ENCODE results near the gene C11orf68.
A peak's percentile ranks its signal among the peaks of the same experiment; 100 is the strongest.

C11orf68 gene

DNA sequence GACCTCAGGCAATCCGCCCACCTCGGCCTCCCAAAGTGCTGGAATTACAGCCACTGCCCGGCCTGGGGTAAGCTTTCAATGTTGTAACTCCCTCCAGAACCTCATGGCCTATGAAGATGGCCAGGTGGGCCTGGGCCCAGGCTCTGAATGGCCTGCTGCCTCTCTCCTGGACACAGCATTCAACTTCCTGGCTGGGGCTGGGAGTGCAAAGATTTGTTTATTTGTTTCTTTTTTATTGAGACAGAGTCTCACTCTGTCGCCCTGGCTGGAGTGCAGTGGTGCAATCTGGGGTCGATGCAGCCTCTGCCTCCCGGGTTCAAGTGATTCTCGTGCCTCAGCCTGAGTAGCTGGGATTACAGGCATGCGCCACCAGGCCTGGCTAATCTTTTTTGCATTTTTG is 25.9 kb upstream of the C11orf68 start:
- no peak for DNase-seq (ENCODE audit: low read depth in 2 of 2)

DNA sequence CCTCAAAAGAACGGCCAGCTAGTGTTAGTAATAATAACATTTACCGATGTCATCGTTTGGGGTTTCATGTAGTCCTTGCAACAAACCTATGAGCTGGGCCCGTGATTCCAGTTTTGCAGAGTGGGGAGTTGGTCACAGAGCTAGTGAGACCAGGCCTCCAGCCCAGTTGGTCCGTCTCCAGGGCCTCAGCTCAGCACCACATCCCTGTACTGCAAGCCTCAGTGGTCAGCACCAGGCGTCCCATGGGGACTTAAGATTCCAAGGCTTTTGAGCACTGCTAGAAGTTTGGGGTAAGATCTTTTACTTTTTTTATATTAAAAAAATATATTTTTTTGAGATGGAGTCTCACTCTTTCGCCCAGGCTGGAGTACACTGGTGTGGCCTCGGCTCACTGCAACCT is 25.3 kb upstream of the C11orf68 start:
- DNase-seq (ENCODE audit: low read depth in 2 of 2): no peak

DNA sequence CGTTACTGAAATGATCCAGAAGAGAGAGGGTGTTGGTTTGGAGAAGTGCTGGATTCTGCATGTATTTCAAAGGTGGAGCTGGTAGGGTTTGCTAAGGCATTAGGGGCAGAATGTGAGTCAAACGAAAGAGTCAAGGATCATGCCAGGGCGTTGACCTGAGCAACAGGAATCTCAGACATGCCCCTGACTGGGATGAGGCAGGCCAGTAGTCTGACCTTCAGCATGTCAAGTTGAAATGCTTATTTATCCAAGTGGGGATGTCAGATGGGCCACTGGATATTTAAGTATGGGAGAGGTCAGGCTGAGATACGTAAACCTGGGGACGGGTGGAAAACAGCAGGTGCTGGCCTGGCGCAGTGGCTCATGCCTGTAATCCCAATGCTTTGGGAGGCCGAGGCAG is 23.7 kb upstream of the C11orf68 start:
- DNase-seq (ENCODE audit: low read depth in 2 of 2): no peak

DNA sequence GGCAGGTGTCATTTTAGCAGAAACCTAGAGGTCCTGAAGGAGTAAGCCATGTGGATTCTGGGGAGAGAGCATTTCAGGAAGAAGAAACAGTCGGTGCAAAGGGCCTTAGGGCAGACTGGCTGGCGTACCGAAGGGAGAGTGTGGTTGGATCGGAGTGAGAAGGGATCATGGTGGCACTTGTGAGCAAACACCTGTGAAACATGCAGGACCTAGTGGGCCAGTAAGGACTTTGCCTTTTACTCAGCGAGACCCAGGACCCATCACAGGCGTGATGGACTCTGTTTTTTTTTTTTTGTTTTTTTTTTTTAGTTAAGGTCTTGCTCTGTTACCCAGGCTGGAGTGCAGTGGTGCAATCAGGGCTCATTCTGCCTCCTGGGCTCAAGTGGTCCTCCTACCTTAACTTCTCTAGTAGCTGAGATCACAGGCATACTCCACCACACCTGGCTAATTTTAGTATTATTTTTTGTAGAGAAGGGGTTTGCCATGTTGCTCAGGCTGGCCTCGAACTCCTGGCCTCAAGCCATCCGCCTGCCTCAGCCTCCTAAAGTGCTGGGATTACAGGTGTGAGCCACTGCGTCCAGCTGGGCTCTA is 23.0 kb upstream of the C11orf68 start:
- DNase-seq (ENCODE audit: low read depth in 2 of 2): no peak

DNA sequence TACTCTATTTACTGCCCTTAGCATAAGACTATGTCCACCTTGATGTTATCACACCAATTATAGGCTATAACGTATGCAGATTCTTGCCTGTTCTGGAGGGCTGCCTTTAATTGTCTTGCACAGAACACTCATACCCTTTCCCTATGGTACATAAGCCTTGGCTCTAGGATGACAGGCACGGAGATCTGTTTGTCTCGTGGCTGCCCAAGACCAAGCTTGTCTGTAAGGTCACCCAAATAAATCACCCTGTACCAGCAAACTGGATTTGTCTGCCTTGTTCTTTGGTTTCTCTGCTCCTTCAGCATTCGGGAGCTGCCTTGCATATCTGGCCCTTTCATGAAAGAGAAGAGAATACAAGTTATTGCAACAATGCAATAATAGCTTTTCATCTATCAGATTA is 18.9 kb upstream of the C11orf68 start:
- DNase-seq (ENCODE audit: low read depth in 2 of 2): no peak

DNA sequence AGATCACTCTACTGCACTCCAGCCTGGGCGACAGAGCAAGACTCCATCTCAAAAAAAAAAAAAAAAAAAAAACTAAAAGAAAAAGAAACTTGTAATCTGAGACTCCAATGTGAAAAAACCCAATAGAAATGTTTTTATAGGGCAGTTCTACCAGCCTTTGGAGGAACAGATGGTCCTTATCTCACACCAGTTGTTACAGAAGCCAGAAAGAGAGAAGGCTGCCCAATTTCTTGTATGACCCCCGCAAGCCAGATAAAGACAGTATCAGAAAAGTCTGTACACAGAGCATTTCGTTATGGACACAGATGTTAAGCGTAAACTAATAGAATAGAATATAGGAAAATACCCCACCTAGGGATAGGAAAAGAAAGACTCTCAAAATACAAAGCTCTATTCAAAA is 15.2 kb upstream of the C11orf68 start:
- no peak for DNase-seq (ENCODE audit: low read depth in 2 of 2)

DNA sequence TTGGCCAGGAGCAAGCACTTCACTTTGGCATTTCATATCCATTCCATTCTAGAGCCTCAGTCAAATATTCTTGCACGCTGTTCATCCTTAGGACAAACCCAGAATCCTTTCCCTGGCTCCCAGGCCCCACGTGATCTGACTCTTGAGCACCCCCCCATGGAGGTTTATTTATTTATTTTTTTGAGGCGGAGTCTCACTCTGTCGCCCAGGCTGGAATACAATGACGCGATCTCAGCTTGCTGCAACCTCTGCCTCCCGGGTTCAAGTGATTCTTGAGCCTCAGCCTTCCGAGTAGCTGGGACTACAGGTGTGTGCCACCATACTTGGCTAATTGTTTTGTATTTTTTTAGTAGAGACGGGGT is 13.7 kb upstream of the C11orf68 start:
- no peak for DNase-seq (ENCODE audit: low read depth in 2 of 2)

DNA sequence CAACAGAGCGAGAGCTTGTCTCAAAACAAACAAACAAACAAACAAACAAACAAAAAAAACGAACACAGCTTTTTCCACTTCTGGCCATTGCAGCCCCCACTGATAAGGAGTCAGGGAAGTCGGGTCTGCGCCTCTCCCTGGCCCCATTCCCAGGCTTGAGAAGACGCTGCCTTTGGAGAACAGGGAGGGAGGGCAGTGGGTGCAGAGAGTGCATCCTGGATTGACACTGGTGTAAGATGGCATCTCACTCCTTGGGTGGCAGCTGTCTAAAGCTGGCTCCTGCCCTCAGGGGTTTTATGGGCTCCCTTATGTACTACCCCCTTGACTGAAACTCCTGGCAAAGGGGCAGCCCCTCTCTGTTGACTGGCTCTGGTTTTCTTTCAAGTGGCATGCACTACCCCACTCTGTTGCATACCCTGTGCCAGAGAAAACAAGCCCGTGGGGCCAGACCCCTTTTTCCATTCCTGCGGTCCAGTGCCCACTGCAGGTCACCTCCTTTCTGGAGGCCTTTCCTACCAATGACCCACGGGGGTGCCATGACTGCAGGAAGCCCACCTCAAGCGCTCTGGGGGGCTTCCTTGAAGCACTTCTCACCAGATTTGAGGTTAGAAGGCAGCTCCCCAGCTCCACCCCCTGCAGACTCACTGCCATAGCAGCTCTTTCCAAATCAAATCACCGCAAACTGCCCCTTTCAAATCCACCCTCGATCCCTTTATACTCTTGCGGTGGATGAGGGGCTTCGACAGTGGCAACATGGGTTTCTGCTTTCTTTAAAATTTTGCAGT is 13.1 kb upstream of the C11orf68 start:
- no peak for DNase-seq (ENCODE audit: low read depth in 2 of 2)

DNA sequence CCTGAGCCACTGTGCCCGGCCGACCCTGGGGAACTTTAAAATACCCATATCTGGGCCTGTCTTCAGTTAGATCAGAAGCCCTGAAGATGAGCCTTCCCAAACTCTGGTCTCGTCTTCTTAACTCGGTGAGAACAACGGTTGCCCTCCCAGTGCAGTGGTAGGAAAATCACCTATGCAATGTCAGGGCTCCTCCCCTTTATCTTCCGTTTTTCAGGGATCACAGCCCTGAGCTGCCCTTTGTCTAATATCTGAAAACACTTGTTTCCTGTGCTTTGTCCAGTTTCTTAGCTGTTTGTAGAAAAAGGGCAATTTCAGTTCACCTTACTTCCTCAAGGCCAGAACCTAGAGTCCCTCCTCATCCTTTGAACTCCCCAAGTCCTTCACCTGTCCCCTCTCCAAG is 9.8 kb upstream of the C11orf68 start:
- no peak for DNase-seq (ENCODE audit: low read depth in 2 of 2)

DNA sequence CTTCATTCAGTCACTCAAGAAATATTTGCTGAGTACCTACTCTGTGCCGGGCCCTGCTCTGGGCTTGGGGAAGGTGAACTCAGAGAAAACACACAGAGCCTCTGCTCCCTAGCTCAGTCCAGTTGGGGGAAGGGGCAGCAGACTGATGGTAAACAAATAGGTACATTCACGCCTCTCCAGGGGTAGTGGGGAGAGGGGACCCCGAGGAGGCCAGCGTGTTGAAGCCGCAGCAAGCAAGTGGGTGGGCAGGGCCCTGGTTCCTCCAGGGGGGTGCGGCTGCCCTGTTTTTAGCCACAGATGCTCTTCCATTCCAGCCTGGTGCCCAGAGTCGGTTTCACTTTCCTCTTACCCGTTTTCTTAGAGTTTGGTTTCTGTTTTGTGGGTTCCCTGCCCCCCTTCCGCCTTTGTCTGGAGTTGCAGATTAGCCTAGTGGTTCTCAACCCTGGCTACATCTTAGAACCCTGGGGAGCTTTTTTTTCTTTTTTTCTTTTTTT is 9.1 kb upstream of the C11orf68 start:
- peak; percentile 48 to 63 for DNase-seq (ENCODE audit: low read depth in 2 of 2)

DNA sequence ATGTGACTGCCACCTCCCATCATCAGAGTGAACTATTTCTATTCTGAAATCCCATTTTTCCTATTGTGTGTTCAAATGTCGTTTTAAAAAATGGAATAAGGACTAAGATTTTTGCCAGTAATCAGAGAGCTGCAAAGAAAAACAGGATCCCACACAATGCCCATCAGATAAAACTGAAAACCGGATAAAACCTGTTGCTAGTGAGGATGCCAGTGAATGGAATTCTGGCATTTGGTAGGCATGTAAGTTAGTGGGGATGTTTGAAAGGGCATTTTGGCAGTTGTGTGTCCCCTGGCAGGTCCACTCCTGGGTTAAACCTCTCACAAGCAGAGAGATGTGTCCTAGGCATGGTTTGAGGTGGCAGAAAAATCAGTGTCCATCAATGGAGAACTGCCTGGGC is 6.5 kb upstream of the C11orf68 start:
- no peak for DNase-seq (ENCODE audit: low read depth in 2 of 2)

DNA sequence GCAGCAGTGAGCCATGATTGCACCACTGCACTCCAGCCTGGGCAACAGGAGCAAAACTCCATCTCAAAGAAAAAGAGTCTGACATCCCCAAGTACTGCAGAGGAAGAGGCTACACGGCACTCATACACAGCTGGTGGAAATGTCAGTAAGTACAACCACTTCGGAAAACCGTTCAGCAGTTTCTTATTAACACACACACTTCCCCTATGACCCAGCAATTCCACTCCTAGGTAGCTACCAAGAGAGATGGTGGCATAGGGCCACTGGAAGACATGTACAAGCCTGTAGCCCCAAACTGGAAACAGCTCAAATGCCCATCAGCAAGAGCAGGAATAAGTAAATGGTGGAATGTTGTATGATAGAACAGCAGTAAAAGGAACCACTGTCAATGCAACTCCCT is 3.7 kb upstream of the C11orf68 start:
- DNase-seq (ENCODE audit: low read depth in 2 of 2): no peak

DNA sequence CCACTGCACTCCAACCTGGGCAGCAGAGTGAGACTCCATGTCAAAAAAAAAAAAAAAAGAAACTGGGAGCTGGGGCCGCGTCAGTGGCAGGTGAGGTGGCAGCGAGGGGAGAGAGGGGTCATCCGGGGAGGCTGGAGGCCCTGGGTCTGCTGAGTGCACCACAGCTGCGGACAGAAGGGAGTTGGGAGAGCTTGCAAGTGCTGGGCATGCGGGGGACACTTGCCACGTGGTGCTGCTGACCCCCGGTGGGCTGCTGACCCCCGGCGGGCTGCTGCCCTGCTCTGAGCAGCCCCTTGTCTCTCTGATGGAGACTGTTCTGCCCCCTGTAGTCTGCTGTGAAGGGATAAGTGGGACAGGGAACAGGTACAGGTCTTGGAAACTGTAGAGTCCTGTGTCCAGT is 3.0 kb upstream of the C11orf68 start:
- DNase-seq (ENCODE audit: low read depth in 2 of 2): no peak

DNA sequence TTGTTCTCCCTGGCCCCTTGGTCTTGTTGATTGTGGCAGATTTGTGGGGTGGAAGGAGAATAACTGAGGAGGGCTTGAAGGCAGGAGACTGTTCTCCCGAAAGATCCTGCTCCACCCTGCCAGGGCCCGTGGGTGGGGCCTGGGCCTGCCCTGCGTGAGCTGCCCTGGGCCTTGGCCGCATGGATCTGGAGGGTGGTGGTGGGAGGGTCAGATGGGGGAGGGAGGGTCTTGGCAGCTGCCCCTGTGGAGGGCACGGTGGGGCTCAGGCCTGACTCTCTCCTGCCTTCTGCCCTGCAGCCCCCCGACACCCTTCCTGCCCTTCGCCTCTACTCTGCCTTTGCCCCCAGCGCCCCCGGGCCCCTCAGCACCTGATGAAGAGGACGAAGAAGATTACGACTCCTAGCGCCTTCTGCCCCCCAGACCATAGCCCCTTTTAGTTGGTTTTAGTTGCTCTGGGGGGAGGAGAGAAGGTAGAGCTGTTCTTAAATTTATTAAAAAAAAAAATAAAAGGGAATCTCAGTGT is 2.2 kb upstream of the C11orf68 start:
- DNase-seq (ENCODE audit: low read depth in 2 of 2): no peak

DNA sequence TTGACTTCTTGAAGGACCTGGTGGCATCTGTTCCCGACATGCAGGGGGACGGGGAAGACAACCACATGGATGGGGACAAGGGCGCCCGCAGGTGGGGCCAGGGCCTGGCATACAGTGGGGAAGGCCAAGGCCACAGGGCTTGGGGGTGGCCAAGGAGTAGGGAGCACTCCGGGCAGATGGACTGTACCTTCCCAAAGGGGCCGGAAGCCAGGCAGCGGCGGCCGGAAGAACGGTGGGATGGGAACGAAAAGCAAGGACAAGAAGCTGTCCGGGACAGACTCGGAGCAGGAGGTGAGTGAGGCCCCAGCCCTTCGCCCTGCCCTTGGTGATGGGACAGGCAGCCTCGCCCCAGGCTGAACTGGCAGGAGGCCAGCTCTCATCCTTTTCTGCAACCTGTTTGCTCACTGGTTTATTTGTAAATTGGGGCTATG is 1.5 kb upstream of the C11orf68 start:
- DNase-seq (ENCODE audit: low read depth in 2 of 2): no peak

DNA sequence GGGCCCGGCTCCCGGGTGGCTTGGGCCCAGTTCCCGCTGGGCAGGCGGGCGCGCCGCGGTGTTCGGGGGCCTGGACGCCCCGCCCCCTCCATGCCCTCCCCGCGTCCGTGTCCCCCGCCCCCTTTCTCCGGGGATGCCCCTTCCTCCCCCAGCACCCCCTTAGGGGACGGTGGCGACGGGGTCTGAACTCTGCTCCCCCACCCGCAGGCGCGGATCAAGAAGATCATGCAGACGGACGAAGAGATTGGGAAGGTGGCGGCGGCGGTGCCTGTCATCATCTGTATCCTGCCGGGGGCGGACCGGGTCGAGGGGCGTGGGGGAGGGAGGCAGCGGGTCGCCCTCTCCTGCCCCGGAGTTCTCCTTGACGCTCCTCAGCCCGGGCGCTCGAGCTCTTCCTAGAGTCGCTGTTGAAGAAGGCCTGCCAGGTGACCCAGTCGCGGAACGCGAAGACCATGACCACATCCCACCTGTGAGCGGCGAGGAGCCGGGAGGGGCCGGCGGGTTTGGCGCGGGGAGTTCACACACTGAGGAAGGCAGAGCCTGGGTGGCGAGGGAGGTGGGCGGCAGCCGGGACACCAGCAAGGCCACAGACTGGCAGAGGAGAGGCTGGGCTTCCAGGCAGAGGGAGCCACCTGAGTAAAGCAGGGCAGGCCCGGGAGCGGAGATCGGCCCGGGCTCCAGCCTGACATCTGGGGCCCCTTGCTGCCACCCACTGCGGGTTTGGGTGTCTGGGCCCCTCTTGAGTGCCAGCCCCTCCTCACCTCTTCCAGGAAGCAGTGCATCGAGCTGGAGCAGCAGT is 910 bp upstream of the C11orf68 start:
- peak; percentile 21 to 26 for DNase-seq (ENCODE audit: low read depth in 2 of 2)

DNA sequence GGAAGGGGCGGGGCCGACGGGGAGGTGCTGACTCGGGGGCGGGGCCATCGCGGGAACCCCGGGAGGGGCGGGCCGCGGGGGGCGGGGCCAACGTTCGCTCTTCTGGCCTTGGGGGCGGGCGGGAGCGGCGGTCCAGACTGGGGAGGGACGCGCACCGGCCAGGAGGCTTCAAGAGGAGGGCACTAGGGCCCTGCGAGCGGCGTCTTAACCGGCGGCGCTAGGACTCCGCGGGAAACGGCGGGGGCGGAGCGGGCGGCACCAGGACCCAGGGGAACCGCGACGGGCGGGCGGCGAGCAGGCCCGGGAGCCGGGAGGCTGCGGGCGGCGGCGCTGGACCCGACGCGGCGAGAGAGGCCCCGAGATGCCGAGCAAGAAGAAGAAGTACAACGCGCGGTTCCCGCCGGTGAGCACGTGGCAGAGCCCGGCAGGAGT is 295 bp upstream of the C11orf68 start, which contains the start of gene DRAP1:
TSS of gene DRAP1 (plus strand) at position 286 of the 432 bp plus-strand sequence. CDS start at position 362, 76 bp downstream.
- peak; percentile 99 for DNase-seq (ENCODE audit: low read depth in 2 of 2)

DNA sequence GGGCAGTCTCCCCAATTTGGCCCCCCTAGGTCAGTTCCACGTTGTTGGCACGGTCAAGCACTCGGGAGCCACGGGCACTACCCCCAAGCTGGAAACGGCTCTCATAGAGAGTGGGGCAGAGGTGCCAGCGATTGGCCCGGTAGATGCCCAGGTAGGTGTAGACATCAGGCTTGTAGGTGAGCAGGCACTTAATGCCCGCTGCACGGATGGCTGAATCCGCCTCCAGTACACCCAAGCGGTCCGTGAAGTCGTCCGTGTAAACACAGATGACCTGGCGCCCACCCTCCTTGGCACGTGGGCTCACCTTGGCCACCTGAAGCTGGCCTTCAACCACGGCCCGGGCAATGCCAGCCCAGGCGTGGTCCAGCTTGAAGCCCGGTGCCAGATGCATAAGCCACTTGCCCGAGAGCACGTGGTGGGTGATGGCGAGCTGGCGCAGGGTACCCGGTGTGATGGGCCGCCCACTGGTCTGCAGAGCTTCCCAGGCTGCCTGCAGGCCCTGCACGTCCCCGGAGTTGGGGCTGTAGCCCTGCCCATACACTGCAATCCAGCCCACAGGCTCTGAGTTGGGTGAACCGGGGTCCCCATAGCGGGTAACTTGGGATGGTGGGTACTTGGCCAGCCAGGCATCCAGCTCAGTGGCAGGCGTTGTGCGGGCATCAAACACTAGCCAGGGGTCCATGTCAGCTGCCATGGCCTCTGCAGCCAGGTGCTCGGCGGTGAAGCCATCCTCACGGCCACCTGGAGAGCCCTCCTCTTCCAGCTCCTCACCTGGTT is 1.2 kb downstream of the C11orf68 start:
- DNase-seq (ENCODE audit: low read depth in 2 of 2): no peak

DNA sequence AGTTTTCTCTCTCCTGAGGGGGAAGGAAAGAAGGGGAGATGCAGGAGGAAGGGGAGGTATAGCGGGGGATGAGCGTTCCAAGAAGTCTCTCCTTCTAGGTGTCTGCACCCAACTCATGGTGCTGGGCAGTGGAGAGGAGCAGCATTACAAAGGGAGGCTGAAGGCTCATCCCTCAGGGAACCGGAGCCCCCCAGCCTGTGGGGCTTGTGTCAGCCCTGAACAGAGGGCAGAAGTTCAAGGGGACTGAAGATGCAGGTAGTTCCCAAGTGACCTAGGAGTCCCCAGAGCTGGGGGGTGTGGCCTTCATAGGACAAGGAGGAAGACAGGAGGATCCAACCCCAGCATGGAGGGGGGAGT is 1.8 kb downstream of the C11orf68 start:
- DNase-seq (ENCODE audit: low read depth in 2 of 2): no peak

DNA sequence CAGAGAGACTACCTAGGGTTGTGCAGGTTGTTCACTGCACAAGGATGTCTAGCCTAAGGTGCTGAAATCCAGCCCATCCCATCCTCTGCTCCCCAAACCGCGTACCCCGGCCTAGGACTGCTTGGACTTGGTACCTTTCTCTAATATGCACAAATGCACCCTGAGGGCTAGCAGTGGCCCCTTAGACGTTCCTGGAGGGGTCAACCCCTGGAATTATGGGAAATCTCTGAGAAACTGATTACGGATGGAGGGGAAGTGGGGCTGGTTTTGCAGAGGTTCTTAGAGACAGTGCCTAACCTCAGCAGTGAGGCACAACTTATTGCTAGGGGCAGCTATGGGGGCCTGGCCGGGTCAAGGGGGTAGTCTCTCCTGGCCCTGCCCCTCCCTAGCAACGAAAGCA is 2.5 kb downstream of the C11orf68 start:
- no peak for DNase-seq (ENCODE audit: low read depth in 2 of 2)

DNA sequence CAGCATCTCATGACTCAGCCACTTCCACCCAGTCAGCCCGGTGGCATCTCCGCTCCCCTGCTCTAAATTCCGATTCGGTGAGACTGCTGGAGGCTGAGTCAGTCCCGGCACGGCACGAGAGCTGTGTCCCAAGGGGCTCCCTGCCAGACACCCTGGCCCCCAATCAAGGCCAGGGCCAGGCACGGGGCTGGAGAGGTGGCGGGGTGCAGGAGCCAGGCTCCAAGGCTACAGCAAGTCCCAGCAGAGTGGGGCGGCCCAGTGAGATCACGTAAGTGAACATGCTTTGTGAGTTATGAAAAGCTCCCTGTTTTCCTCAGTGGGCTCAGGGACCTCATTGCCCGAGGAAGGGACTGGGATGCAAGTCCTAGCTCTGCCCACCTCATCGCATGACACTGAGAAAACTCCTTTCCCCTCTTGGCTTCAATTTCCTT is 3.0 kb downstream of the C11orf68 start:
- DNase-seq (ENCODE audit: low read depth in 2 of 2): no peak

Measured in stimulated activated CD8-positive, alpha-beta memory T cell treated with anti-CD3 and anti-CD28 coated beads, Interleukin-7, amount 100 ng/mL, for 1 hour (primary cell).